ENCODE measurements around the gene LEMD2.

DNA sequence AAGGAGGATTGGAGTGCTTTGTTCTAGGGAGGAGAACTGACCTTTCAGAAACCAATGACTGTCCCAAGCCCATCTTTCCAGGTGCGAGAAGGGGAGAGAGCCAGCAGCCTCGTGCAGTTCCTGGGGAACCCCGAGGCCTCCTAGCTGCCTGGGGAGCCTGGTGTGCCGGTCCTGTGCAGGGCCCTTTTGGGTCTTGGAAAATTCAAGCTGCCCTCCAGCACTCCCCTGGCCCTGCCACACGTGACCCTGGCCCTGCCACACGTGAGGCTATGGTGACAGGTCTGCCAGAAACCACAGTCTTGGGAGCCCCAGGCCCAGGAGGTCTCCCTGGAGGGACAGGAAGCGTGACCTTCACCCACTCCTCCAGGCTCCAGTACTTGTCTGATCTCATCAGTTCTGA, 57.9 kb downstream of the LEMD2 start:
- TF ChIP-seq CTCF (IDR thresholded peaks at IDR 0.05) (no peak), POLR2AphosphoS5 (IDR thresholded peaks at IDR 0.05) (no peak)
